Hepatocyte (in vitro differentiated cells): ENCODE measurements around the gene AGBL3.
"Not testable (repeated sequence)": the region's sequence is repeated elsewhere in the genome, so short reads cannot be mapped to it uniquely, and the experiment has no call there.

Source experiments
- CTCF ChIP-seq: fragments of 200-600 bp; sonication (generic); IDR thresholded peaks from 2 replicates; pipeline ENCODE4 v1.5.1; 2016; ENCODE audit warnings: antibody characterized with exemption, mild to moderate bottlenecking; ENCODE audit not compliant: poor library complexity
- EZH2 ChIP-seq: fragments of 200-600 bp; sonication (generic); IDR thresholded peaks from 2 replicates; pipeline ENCODE4 v1.6.1; 2016; ENCODE audit warnings: antibody characterized with exemption, mild to moderate bottlenecking, borderline replicate concordance
- EZH2phosphoT487 ChIP-seq: fragments of 200-600 bp; sonication (generic); IDR thresholded peaks from one replicate; pipeline ENCODE4 v1.6.1; 2018; ENCODE audit warnings: antibody characterized with exemption, mild to moderate bottlenecking, low read depth, moderate library complexity; ENCODE audit not compliant: unreplicated experiment, severe bottlenecking

- not testable (repeated sequence) for TF ChIP-seq CTCF, EZH2phosphoT487, EZH2
Measured at GRCh38 chr7:135170998-135171481, 184.7 kb downstream of the AGBL3 start.
